Fibroblast of peridontal ligament (primary cell): Measurements from ENCODE around the gene NRXN3.

Experiments used
- DNase-seq: peaks from one replicate; pipeline ENCODE4 v3.0.0-alpha.2; 2010; ENCODE audit errors: extremely low read depth

NRXN3 gene

GRCh38 chr14:78576437-78577166, 406.4 kb downstream of the NRXN3 start:
- no peak for DNase-seq

- DNase-seq: no peak
These were observed 411.1 kb downstream of the NRXN3 start for GRCh38 chr14:78581229-78581628.

GRCh38 chr14:78586681-78587080, 416.5 kb downstream of the NRXN3 start:
- DNase-seq: no peak

GRCh38 chr14:78588906-78589305, 418.7 kb downstream of the NRXN3 start:
- DNase-seq: no peak

GRCh38 chr14:78592616-78593219, 422.5 kb downstream of the NRXN3 start:
- no peak for DNase-seq

- no peak for DNase-seq
These were observed 423.8 kb downstream of the NRXN3 start for GRCh38 chr14:78593949-78594348.

GRCh38 chr14:78595797-78596196, 425.6 kb downstream of the NRXN3 start:
- no peak for DNase-seq

- DNase-seq: peak; percentile 51
These were observed 428.1 kb downstream of the NRXN3 start for GRCh38 chr14:78598046-78598920.

GRCh38 chr14:78605025-78605762, 435.0 kb downstream of the NRXN3 start:
- no peak for DNase-seq

- DNase-seq: peak; percentile 95
These were observed 435.8 kb downstream of the NRXN3 start for GRCh38 chr14:78605897-78606500.

- DNase-seq: no peak
These were observed 439.0 kb downstream of the NRXN3 start for GRCh38 chr14:78608998-78609787.

- no peak for DNase-seq
These were observed 440.8 kb downstream of the NRXN3 start for GRCh38 chr14:78610994-78611393.

- peak; percentile 20 for DNase-seq
These were observed 441.8 kb downstream of the NRXN3 start for GRCh38 chr14:78611796-78612571.

- peak; percentile 84 for DNase-seq
These were observed 442.5 kb downstream of the NRXN3 start for GRCh38 chr14:78612666-78613065.

GRCh38 chr14:78614593-78614992, 444.4 kb downstream of the NRXN3 start:
- peak; percentile 65 for DNase-seq

GRCh38 chr14:78617735-78618134, 447.6 kb downstream of the NRXN3 start:
- no peak for DNase-seq

GRCh38 chr14:78618368-78618767, 448.2 kb downstream of the NRXN3 start:
- no peak for DNase-seq

- no peak for DNase-seq
These were observed 456.9 kb downstream of the NRXN3 start for GRCh38 chr14:78627114-78627513.

- DNase-seq: peak; percentile 19
These were observed 461.4 kb downstream of the NRXN3 start for GRCh38 chr14:78631551-78631950.

- no peak for DNase-seq
These were observed 463.6 kb downstream of the NRXN3 start for GRCh38 chr14:78633752-78634151.
